HFFc6 (cell line): ENCODE data around the gene KREMEN1. TPM values are rescaled to one million over a fixed set of nuclear protein-coding genes. Genes with fewer than 3 reads are reported as not detected.

Source experiments
- DNase-seq: peaks from one replicate; pipeline ENCODE4 v3.0.0-alpha.2; 2018
- H3K27ac Mint-ChIP-seq: 2 replicates; pipeline ENCODE4 v1.8.0; 2020; ENCODE audit warnings: mild to moderate bottlenecking, mixed read lengths
- H3K27me3 Mint-ChIP-seq: 2 replicates; pipeline ENCODE4 v1.8.0; 2021; ENCODE audit warnings: mild to moderate bottlenecking, moderate library complexity, mixed read lengths; ENCODE audit not compliant: insufficient read depth
- H3K36me3 Mint-ChIP-seq: 2 replicates; pipeline ENCODE4 v1.8.0; 2021; ENCODE audit warnings: low read depth, mixed read lengths
- H3K4me1 Mint-ChIP-seq: 2 replicates; pipeline ENCODE4 v1.8.0; 2020; ENCODE audit warnings: low read depth, mixed read lengths
- H3K4me3 Mint-ChIP-seq: 2 replicates; pipeline ENCODE4 v1.8.0; 2020; ENCODE audit warnings: mild to moderate bottlenecking, moderate library complexity, mixed read lengths
- H3K9me3 Mint-ChIP-seq: 2 replicates; pipeline ENCODE4 v1.8.0; 2020; ENCODE audit warnings: mild to moderate bottlenecking, mixed read lengths
- total RNA-seq, 6 experiments: library from RNA; stranded (reverse); fragmentation: NEBNext Ultra II Directional; extraction: Animal tissue kit (Norgen Biotek cat#: 25700); gene quantifications; 2 replicates in 1 of 6; 3 replicates in 5 of 6; pipeline ENCODE4 v1.2.3, GENCODE V29; 2021
- TF ChIP-seq, protein P1 (sequence below): fragments of 200-600 bp; sonication (generic); IDR thresholded peaks from 2 replicates; pipeline ENCODE4 v1.5.0; 2021; ENCODE audit warnings: antibody characterized with exemption, mild to moderate bottlenecking

The KREMEN1 gene
- total RNA-seq, 6 experiments from 2014 or later: 0.50 to 1.1 (median 0.59) TPM

DNA sequence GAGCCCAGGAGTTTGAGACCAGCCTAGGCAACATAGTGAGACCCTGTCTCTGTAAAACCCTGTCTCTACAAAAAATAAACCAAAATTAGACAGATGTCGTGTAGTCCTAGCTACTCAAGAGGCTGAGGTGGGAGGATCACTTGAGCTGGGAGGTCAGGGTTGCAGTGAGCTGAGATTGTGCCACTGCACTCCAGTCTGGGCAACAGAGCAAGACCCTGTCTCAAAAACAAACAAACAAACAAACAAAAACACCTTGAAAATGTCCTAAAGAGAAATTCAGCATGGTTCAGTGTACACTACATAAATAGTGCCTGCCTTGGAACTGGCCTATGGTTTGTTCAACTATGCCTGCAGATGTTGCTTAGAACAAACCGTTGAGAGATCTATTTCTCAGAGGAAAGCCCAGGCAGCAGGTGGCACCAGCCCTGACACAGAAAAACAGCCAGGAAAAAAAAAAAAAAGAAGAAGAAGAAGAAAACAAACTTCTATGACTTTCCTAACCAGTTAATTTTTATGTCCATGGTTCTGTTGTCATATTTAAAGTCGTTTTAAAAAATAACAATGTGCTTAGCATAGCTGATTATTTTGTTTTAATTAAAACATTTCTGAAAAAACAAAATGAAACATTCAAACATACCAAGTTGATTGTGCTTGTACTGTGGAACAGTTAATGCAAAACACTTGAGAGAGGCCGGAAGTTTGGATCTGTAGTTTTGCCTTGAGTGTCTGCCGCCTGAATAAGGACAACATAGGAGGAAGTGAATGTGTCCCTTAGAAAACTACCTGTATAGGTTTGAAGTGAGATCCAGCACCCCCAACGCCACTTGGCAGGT, 5.4 kb downstream of the KREMEN1 start:
- Mint-ChIP-seq H3K27me3 (peaks cover 32% of the 10 kb centered on the region), H3K4me1 (peaks cover under 1% of the 10 kb centered on the region), H3K36me3 (no peaks in the 10 kb centered on the region), H3K9me3 (no peaks in the 10 kb centered on the region), H3K27ac (no peak overlapping the region), H3K4me3 (no peak overlapping the region)
- TF ChIP-seq, protein P1, sequence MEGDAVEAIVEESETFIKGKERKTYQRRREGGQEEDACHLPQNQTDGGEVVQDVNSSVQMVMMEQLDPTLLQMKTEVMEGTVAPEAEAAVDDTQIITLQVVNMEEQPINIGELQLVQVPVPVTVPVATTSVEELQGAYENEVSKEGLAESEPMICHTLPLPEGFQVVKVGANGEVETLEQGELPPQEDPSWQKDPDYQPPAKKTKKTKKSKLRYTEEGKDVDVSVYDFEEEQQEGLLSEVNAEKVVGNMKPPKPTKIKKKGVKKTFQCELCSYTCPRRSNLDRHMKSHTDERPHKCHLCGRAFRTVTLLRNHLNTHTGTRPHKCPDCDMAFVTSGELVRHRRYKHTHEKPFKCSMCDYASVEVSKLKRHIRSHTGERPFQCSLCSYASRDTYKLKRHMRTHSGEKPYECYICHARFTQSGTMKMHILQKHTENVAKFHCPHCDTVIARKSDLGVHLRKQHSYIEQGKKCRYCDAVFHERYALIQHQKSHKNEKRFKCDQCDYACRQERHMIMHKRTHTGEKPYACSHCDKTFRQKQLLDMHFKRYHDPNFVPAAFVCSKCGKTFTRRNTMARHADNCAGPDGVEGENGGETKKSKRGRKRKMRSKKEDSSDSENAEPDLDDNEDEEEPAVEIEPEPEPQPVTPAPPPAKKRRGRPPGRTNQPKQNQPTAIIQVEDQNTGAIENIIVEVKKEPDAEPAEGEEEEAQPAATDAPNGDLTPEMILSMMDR: no peak
- DNase-seq: no peak

DNA sequence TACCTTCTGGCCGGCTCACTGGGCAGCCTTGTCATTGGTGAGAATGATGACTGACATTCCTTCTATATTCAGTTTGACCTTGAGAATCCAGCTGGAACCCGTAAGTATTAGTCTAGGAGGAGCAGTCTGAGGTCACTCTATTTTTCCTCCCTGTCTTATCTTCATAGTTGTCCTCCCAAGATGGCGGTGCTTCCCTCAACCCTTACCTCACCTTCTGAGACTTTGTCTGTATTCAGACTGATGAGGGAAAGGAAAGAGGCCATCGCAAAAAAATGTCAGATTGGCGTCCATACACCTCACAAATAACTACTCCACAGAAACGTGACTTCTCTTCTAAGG, 6.0 kb downstream of the KREMEN1 start:
- Mint-ChIP-seq H3K4me3 (no peak overlapping the region), H3K4me1 (peaks cover 7% of the 10 kb centered on the region), H3K27ac (no peak overlapping the region), H3K36me3 (no peaks in the 10 kb centered on the region), H3K9me3 (no peaks in the 10 kb centered on the region), H3K27me3 (peaks cover 32% of the 10 kb centered on the region)
- no peak for DNase-seq
- TF ChIP-seq, protein P1: no peak

GRCh38 chr22:29079218-29079901, 6.5 kb downstream of the KREMEN1 start:
- no peaks in the 10 kb centered on the region for H3K36me3 Mint-ChIP-seq
- DNase-seq: no peak
- no peak overlapping the region for H3K27ac Mint-ChIP-seq
- H3K9me3 Mint-ChIP-seq: no peaks in the 10 kb centered on the region
- no peak overlapping the region for H3K4me3 Mint-ChIP-seq
- H3K4me1 Mint-ChIP-seq: peaks cover 12% of the 10 kb centered on the region
- peaks cover 29% of the 10 kb centered on the region for H3K27me3 Mint-ChIP-seq
- TF ChIP-seq, protein P1: no peak

DNA sequence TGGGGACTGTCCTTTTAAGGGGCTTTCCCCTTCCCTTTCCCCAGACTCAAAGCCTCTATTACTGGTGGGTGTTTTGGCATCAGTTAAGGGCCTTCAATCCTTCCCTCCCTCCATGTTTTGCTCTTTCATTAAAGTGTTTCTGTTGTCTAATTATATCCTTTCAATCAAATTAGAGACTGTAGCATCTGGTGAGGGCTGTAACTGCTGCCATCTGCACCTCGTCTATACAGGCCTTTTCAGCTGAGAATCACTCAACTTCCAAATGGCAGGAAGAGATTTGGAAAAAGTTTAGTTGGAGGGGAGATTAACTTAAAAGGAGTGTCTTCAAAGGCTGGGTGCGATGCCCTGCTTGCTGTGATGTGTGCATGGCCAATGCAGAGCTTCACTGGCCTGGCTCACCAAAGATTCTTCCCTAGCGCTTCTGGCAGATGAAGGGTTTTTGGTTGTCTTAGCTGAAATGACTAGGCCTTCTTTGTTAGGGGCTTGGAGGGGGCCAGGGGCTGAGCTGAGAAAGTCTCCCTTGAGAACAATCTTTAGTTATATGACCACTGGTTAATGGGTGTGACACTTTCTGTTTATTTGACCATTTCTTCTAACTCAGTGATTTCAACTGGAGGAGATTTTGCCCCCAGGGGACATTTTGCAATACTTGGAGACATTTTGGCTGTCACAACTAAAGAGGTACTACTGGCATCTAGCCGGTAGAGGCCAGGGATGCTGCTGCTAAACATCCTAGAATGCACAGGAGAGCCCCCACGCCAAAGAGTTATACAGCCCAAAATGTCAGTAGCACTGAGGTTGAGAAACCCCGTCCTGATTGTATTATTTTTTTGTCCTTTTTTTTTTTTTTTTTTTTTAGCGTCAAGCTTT, 7.5 kb downstream of the KREMEN1 start:
- Mint-ChIP-seq H3K4me1 (peaks cover 16% of the 10 kb centered on the region), H3K27ac (no peak overlapping the region), H3K4me3 (no peak overlapping the region), H3K36me3 (no peaks in the 10 kb centered on the region), H3K27me3 (peaks cover 23% of the 10 kb centered on the region), H3K9me3 (no peaks in the 10 kb centered on the region)
- TF ChIP-seq, protein P1: no peak
- DNase-seq: peak; percentile 9

- Mint-ChIP-seq H3K4me1 (peaks cover 16% of the 10 kb centered on the region), H3K27ac (no peak overlapping the region), H3K27me3 (peaks cover 24% of the 10 kb centered on the region), H3K36me3 (no peaks in the 10 kb centered on the region), H3K9me3 (no peaks in the 10 kb centered on the region), H3K4me3 (no peak overlapping the region)
- DNase-seq: no peak
- TF ChIP-seq, protein P1: no peak
These were observed 8.8 kb downstream of the KREMEN1 start for GRCh38 chr22:29081517-29082236.
